Stimulated activated CD8-positive, alpha-beta memory T cell treated with anti-CD3 and anti-CD28 coated beads, Interleukin-12 subunit alpha, Interleukin-12 subunit beta, amount 100 ng/mL, for 1 hour (primary cell): ENCODE measurements around the gene HSD17B14.
A peak's percentile ranks its signal among the peaks of the same experiment; 100 is the strongest.
"Not testable (repeated sequence)": the region's sequence is repeated elsewhere in the genome, so short reads cannot be mapped to it uniquely, and the experiment has no call there.

Experiments used
- DNase-seq: peaks from one replicate; pipeline ENCODE4 v3.0.0-alpha.2; 2020; ENCODE audit warnings: low read depth

The HSD17B14 gene

DNA sequence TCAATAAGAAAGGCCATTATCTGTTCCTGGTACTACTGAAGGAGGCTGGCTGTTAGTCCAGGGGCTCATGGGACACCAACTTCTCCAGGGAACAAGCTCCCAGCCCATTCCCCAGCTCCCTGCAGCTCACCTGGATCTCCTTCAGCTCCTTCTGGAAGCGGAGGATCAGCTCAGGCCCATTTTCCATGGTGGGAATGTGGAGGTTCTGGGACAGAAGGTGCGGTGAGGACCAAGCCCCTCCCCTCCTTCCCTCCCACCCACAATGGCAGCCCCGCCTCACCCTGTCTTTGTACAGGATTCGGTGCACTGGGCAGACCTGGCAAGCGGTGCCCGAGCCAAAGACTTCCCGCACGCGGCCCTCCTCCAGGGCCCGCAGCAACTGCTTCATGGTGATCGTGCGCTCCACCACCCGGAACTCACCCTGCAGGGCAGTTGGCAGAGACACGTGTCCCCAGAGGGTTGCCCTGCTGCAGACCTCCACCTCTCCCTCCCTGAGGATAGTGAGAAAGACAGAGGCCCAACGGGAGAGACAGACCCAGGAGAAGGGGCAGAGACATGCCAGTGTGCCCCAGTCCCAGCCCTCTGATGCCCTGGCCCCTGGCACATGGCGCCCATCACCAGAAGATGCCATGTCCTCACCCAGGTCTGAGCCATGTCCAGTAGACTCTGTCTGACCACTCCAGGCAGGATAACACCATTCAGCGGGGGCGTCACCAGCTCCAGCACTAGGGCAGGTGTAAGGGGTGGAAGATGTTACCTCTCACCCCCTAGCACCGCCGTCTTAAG is 39.8 kb downstream of the HSD17B14 start:
- no peak for DNase-seq

DNA sequence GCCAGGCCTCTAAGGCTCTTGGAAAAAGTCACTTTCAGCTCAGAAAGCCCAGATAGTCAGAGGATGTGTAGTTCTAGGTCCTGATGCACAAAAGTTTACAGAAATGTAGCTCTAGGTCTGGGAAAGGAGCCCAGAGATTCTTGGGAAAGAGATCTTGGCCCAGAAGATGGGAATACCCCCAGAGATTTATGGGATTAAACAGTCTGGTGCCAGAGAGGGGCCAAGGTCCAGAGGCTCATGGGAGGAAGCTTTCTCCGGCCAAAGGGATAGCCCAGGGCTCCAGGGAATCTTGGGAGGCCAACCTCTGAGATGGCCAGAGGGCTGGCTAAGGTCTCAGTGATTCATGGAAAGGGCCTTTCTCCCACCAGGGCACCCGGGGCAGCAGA is 40.6 kb downstream of the HSD17B14 start:
- DNase-seq = no peak

DNA sequence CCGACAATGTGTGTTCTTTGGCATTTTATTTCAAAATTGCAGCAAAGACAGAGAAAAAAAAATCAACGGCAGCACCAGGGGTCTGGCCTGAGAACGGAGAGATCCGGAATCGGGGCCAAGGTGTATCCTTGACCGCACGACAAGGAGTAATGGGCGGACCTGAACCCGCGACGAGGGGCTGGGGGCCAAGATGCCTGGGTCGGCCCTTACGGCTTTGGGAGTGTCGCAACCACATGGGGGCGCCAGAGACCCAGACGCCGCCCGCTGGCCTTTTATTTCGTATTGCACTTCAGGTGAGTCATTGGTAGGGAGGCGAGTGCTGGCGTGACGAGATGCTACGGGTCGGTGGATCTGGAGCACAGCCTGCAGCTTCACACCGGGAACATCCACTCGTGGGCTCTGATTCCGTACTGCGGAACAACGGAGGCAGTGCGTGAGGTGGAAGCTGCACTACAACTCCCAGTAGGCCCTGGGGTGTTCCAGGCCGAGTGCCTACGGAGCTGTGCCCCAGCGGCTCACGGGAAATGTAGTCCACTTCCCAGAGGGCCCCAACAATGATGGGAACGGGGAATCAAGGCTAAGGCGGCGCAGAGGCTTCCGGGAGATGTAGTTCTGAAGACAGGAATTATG is 41.1 kb downstream of the HSD17B14 start:
- peak; percentile 63 for DNase-seq

DNA sequence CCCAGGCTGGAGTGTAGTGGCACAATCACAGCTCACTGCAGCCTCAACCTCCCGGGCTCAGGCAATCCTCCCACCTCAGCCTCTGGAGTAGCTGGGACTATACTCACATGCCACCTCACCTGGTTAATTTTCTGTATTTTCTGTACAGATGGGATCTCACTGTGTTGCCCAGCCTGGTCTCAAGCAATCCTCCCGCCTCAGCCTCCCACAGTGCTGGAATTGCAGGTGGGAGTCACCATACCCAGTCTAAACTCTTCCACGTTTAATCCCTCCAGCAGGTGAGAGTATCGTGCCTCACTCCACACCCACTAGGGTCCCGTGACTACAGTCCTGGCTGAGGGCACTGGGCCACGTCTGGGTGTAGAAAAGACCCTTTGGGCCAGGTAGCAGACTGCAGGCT is 42.0 kb downstream of the HSD17B14 start:
- no peak for DNase-seq

DNA sequence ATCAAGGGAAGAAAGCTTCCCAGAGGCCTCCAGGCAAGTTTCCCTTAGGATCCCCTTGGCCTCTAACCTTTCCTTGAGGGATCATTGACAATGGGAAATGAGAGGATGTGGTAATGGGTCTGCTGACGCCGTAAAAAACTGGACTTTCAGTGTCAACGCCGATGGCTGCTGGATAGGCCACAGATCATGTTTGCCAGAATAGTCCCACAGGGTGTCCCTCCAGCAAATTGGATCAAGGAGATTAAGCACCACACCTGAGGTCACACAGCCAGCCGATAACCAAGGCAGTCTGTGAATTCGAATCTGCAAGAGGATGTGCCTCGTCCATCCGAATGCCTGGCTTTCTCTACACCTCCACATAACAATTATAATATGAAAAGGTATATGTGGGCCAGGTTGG is 43.0 kb downstream of the HSD17B14 start:
- DNase-seq = no peak

DNA sequence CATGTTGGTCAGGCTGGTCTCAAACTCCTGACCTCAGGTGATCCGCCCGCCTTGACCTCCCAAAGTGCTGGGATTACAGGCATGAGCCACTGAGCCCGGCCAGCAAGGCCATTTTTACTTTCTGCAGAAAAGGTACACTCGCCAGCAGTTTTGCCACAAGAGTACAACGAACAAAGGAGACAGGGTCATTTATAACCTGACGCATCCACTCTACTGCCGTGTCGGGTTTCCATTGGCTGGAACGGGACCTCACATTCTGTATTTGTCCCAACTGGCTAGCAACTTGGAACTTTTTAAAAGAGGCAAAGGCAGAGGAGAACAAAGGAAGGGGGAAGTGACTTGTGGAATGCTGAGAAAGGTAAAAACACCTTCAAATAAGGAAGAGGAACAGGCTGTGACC is 49.0 kb downstream of the HSD17B14 start:
- not testable (repeated sequence) for DNase-seq

DNA sequence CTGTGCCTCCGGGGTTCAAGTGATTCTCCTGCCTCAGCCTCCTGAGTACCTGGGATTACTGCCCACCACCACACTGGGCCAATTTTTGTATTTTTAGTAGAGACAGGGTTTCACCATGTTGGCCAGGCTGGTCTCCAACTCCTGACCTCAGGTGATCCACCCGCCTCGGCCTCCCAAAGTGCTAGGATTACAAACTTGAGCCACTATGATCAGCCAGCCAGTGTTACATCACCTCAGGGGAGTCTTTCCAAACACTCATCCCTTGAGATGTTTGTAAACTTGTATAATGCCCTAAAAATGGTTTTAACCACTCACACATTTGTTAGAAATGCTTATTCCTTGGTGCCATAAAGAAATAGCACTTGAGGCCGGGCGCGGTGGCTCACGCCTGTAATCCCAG is 49.9 kb downstream of the HSD17B14 start:
- not testable (repeated sequence) for DNase-seq

DNA sequence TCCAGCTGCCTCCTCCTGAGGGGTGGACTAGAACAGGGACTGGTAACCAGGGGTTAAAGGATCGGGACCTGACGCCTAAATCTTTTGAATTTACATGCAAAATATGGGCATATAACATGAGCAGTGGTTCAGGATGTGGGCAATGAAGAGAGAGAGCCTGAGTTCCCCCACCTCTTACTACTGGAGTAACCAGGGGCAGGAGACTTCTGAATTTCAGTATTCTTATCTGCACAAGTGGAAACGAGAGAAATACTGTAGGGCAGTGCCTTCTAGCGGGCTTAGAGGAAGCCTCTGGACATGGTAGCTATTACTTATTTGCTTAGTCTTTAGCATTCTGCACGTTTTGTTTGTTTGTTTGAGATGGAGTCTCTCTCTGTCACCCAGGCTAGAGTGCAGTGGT is 51.8 kb downstream of the HSD17B14 start:
- no peak for DNase-seq

DNA sequence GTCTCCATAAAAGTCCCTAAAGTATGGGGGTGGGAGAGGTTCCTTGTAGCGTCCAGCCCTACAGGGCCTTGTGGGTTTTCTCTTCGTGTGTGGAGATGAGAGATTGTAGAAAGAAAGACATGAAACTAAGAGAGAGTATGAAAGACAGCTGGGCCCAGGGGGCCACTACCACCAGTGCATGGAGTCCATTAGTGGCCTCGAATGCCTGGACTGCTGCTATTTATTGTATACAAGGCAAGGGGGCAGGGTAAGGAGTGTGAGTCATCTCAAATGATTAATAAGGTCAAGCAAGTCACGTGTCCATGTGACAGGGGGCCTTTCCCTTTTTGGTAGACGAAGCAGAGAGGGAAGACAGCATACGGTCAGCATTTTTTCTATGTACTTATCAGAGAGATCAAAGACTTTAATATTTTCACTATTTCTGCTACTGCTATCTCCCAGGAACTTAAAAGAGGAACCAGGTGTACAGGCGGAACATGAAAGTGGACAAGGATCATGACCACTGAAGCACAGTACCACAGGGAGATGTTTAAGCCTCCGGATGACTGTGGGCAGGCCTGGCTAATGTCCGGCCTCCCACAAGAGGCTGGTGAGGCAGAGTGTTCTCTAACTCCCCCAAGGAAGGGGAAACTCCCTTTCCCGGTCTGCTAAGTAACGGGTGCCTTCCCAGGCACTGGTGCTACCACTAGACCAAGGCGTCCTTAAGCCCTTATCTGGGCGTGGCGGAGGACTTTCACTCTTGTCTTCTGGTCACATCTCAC is 55.5 kb downstream of the HSD17B14 start:
- DNase-seq = no peak

DNA sequence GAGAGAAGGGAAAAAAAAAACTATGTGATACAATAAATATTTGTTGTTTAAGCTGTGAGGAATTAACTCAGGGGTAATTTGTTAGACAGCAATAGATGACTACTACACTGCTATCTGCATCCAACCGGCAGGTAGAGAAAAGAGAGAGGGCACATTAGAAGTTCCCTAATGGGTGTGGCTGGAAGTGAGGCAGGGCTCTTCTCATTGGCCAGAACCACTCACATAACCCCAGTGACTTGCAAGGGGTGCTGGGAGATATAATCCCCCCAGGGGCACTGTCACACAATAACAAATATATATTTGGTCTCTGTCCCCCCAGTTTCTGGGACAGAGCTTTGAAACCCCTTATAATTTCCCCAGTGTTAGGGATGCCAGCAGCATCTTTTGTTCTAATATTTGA is 56.7 kb downstream of the HSD17B14 start:
- DNase-seq = no peak

DNA sequence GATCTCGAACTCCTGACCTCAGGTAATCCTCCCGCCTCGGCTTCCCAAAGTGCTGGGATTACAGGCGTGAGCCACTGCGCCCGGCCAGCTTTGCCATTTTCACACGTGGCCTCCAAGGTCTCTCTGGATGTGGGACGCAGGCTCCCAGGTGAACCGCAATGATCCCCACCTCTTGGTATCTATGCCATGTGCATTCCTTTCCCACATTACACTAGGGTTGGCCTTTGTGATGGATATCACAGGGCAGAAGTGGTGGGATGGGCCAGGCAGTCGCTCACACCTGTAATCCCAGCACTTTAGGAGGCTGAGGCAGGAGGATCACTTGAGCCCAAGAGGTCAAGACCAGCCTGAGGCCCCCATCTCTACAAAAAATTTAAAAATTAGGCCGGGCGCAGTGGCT is 58.6 kb downstream of the HSD17B14 start:
- DNase-seq = no peak

DNA sequence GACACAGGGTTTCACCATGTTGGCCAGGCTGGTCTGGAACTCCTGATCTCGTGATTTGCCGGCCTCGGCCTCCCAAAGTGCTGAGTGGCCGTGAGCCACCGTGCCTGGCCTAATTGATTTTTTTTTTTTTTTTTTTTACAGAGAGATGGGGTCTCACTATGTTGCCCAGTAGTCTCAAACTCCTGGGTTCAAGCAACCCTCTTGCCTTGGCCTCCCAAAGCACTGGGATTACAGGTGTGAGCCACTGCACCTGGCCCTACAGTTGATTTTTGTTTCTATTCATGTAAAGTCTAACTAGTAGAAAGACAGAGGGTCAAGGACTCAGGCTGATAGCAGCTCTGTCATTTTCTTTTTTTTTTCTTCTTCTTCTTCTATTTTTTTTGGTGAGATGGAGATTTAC is 59.2 kb downstream of the HSD17B14 start:
- no peak for DNase-seq

DNA sequence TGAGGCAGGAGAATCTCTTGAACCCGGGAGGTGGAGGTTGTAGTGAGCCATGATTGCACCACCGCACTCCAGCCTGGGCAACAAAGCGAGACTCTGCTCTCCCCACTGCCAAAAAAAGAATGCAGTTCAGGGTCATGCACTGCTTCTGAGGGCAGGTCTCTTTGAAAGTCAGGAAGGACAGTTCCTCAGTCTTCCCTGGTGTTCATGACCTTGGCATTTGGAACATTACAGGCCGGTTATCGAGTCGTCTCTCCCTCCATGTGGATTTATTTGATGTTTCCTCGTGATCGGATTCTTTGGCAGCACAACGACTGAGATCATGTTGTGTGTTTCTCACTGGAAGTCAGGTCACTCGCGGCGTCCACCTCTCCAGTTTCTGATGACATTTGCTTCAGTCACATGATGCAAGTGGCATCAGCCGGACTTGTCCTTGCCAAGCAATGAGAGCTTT is 63.8 kb downstream of the HSD17B14 start:
- no peak for DNase-seq

DNA sequence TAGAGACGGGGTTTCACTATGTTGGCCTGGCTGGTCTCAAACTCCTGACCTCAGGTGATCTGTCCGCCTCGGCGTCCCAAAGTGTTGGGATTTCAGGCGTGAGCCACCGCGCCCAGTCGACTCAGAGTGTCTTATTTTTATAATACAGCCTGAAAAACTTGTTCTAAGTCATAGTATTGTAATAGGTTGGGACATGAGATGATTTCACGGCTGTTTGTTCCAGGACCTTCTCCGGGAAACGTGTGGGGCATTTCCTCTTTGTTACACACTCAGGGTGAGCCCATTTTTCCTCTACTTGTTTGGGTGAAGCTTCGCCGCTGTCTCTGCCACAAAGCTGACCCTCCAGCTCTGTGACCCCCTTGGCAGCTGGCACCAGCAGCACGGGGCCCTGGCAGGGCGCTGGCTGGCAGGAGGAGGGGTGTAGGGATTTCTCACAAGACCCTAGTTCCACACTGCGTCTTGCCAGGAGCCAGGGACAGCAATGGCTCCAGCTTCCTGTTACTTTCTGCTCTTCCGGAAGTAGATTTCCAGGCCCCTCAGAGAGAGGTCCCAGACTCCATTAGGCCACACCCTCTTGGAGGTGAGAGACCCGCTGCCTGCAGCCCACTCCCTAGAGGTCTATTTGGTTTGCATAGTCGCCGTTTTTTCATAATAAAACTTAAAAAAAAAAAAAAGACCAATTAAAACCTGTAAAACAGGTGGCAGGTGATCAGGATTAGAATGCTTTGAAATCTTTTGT is 65.4 kb downstream of the HSD17B14 start:
- DNase-seq = no peak

DNA sequence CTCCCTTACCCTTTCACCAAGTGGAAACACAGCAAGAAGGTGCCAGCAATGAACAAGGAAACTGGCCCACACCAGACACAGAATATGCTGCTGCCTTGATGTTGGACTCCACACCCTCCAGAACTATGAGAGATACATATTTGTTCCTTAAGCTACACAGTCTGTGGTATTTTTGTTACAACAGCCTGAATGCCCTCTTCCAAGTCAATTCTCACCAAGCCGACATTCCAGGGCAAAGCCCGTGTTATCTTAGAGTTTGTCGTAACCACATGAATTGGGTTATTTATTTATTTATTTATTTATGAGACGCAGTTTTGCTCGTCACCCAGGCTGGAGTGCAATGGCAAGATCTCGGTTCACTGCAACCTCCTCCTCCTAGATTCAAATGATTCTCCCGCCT is 66.0 kb downstream of the HSD17B14 start:
- no peak for DNase-seq

DNA sequence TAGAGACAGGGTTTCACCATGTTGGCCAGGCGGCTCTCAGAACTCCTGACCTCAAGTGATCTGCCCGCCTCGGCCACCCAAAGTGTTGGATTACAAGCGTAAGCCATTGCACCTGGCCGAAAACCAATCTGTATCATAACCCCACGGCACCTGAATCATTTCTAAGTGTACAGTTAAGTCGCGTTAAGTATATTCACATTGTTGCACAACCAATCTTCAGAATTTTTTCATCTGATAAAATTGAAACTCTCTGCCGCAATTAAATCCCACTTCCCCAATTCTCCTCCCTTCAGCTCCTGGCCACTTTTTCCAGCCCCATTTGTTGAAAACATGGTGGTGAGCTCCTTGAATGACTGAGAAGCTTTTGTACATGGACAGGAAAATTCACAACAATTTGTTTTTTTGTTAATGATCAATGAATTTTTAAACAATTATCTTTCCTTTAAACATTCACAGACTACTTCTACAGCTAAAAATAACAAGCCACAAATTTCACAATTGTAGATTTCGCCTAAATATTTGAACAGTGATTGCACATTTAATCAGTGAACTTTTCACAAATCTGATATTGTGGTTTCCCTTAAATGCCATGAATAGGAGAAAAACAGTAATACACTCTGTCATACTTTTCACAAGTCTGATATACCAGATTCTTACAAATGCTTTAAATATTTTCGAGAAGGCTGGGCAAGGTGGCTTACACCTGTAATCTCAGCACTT is 67.1 kb downstream of the HSD17B14 start:
- DNase-seq = no peak

DNA sequence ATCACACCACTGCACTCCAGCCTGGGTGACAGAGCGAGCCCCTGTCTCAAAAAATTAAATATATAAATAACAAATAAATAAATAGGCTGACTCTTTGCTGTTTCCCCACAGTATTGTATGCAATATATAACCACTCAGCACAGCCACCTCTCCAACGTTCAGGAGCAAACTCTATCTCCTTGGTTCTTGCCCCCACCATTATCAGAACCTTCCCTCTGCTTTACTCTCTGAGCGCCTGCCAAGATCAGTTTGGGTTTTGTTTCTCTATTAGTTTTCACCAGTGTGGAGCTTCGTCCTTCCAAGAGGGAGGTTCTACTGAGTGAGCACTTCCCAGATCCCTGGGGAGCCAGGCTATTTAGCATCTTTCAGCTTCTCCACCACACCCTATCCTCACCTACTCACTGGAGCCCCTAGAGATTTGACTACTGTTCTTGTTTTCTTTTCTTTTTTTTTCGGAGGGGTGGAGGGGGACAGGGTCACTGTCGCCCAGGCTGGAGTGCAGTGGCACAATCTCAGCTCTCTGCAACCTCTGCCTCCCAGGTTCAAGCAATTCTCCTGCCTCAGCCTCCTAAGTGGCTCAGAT is 68.0 kb downstream of the HSD17B14 start:
- DNase-seq = not testable (repeated sequence)

DNA sequence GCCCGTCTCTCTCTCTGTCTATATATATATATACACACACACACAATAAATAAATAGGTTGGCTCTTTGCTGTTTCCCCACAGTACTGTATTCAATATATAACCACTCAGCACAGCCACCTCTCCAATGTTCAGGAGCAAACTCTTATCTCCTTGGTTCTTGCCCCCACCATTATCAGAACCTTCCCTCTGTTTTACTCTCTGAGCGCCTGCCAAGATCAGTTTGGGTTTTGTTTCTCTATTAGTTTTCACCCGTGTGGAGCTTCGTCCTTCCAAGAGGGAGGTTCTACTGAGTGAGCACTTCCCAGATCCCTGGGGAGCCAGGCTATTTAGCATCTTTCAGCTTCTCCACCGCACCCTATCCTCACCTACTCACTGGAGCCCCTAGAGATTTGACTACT is 70.5 kb downstream of the HSD17B14 start:
- not testable (repeated sequence) for DNase-seq
